K562 (cell line): Measurements from ENCODE around the gene GPATCH3. TPM values are rescaled to one million over a fixed set of nuclear protein-coding genes. Genes with fewer than 3 reads are reported as not detected.

ENCODE experiments used
- CREB3 ChIP-seq: fragments of 450-650 bp; conservative IDR thresholded peaks from 2 replicates; pipeline ENCODE4 v1.6.1; 2016; ENCODE audit warnings: missing genetic modification characterization, low read depth, mild to moderate bottlenecking, missing compliant biosample characterization, moderate library complexity
- DACH1 ChIP-seq: fragments of 450-650 bp; IDR thresholded peaks from 2 replicates; pipeline ENCODE4 v1.6.1; 2018; ENCODE audit not compliant: partially characterized antibody
- E2F1 ChIP-seq: sonication (generic); formaldehyde crosslinking; IDR thresholded peaks from 2 replicates; pipeline ENCODE4 v1.8.1; 2023; ENCODE audit warnings: mild to moderate bottlenecking, missing genetic modification reagents, moderate library complexity
- HOMEZ ChIP-seq: fragments of 250-450 bp; sonication (Bioruptor Pico); IDR thresholded peaks from 2 replicates; pipeline ENCODE4 v1.4.0; 2020; ENCODE audit warnings: mild to moderate bottlenecking, moderate library complexity
- MBD2 ChIP-seq: sonication (generic); IDR thresholded peaks from 2 replicates; pipeline ENCODE4 v1.6.1; 2016; ENCODE audit warnings: low read depth, borderline replicate concordance
- MTA2 ChIP-seq: fragments of 450-650 bp; IDR thresholded peaks from 2 replicates; pipeline ENCODE4 v1.6.1; 2016; ENCODE audit warnings: low read depth
- MXI1 ChIP-seq: IDR thresholded peaks from 2 replicates; pipeline ENCODE4 v1.6.1; 2011; ENCODE audit warnings: low read depth, mild to moderate bottlenecking, improper control_type of control experiment, low read length
- NELFE ChIP-seq: IDR thresholded peaks from 2 replicates; pipeline ENCODE4 v1.6.1; 2011; ENCODE audit warnings: mild to moderate bottlenecking; ENCODE audit not compliant: insufficient read depth, insufficient read length
- PHF20 ChIP-seq: fragments of 450-650 bp; IDR thresholded peaks from 2 replicates; pipeline ENCODE4 v1.6.1; 2018; ENCODE audit not compliant: partially characterized antibody
- PYGO2 ChIP-seq: fragments of 450-650 bp; IDR thresholded peaks from 2 replicates; pipeline ENCODE4 v1.6.1; 2016; ENCODE audit warnings: mild to moderate bottlenecking, missing genetic modification characterization, moderate library complexity, missing compliant biosample characterization
- RBFOX2 ChIP-seq: fragments of 200-400 bp; formaldehyde crosslinking; IDR thresholded peaks from 2 replicates; pipeline ENCODE4 v1.6.1; 2017; ENCODE audit warnings: low read depth, mild to moderate bottlenecking, low read length, moderate library complexity
- TEAD4 ChIP-seq, 2 experiments: sonication (generic) in 1 of 2; formaldehyde crosslinking in 1 of 2; IDR thresholded peaks; 2 replicates each; pipeline versions ENCODE4 v1.6.1 to v1.8.0; 2012 to 2022; ENCODE audit warnings: borderline replicate concordance in 1 of 2, inconsistent platforms in 1 of 2, low read length in 1 of 2, mild to moderate bottlenecking in 1 of 2, missing genetic modification reagents in 1 of 2
- ZBTB12 ChIP-seq: fragments of 250-450 bp; sonication (Bioruptor Pico); IDR thresholded peaks from 2 replicates; pipeline ENCODE4 v1.4.0; 2020
- ZHX1 ChIP-seq: fragments of 150-350 bp; conservative IDR thresholded peaks from 2 replicates; pipeline ENCODE4 v1.6.1; 2014; ENCODE audit warnings: low read length
- ZNF408 ChIP-seq: fragments of 250-450 bp; sonication (Bioruptor Pico); IDR thresholded peaks from 2 replicates; pipeline ENCODE4 v1.4.0; 2020; ENCODE audit warnings: low read depth, mild to moderate bottlenecking, moderate library complexity
- ZNF583 ChIP-seq: fragments of 250-450 bp; sonication (Bioruptor Pico); IDR thresholded peaks from 2 replicates; pipeline ENCODE4 v1.4.0; 2020
- ZNF589 ChIP-seq: fragments of 200-800 bp; sonication (Bioruptor generic); IDR thresholded peaks from 2 replicates; pipeline ENCODE4 v1.6.1; 2016; ENCODE audit warnings: low read depth, missing genetic modification characterization, missing compliant biosample characterization
- ZNF717 ChIP-seq: fragments of 250-450 bp; sonication (Bioruptor Pico); IDR thresholded peaks from 2 replicates; pipeline ENCODE4 v1.5.0; 2021
- polyA plus RNA-seq, 8 experiments: library from polyadenylated mRNA; depleted of rRNA in 4 of 8; stranded (reverse) in 5 of 8; unstranded in 3 of 8; fragments of >200 nt; fragmentation: Nextera tagmentation in 2 of 8; fragmentation: Illumina TruSeq in 1 of 8; extraction: Ambion mirVana in 2 of 8; extraction: Trizol in 1 of 8; gene quantifications; 2 replicates each; pipeline versions ENCODE4 v1.2.1 to v1.2.3, GENCODE V29; 2011 to 2014; ENCODE audit warnings: inconsistent platforms in 1 of 8, missing spikeins in 1 of 8
- total RNA-seq, 7 experiments: library from RNA; depleted of rRNA in 6 of 7; stranded (reverse); fragments of >200 nt in 6 of 7; fragmentation: Illumina TruSeq in 2 of 7; extraction: Trizol in 2 of 7; gene quantifications; 2 replicates each; pipeline versions ENCODE4 v1.2.1 to v1.2.3, GENCODE V29; 2011 to 2021; ENCODE audit warnings: low replicate concordance in 1 of 7

Gene GPATCH3
- total and polyA plus RNA-seq, 9 of the 15 experiments (the other 6 are each of a cell fraction or from before 2014, with no cell fraction given): 1.6 to 23.0 (median 13.3) TPM

- TF ChIP-seq PHF20 (peak; percentile 71), HOMEZ (CRISPR knock-in tag) (no peak), ZNF717 (CRISPR knock-in tag) (no peak), MXI1 (no peak), CREB3 (tag) (peak; percentile 77), MTA2 (0 out of 2 replicates have a peak, but pooled peaks have one; percentile 5), RBFOX2 (peak; percentile 45; the same call in 1 of the 2 replicates), E2F1 (no peak), NELFE (no peak), MBD2 (0 out of 2 replicates have a peak, but pooled peaks have one; percentile 37), ZNF583 (peak; percentile 85), PYGO2 (peak; percentile 66; the same call in 1 of the 2 replicates), ZBTB12 (CRISPR knock-in tag) (no peak), ZNF408 (CRISPR knock-in tag) (no peak), DACH1 (no peak), ZHX1 (no peak), ZNF589 (CRISPR knock-in tag) (peak; percentile 41; the same call in 1 of the 2 replicates), TEAD4 (IDR thresholded peaks at IDR 0.05; ENCODE audit: low read length) (no peak), TEAD4 (CRISPR knock-in tag; IDR thresholded peaks at IDR 0.05; ENCODE audit: borderline replicate concordance) (no peak)
Measured at GRCh38 chr1:26913754-26914619, 13.7 kb upstream of the GPATCH3 start, which contains the start of gene NR0B2 (continued).
